Stimulated activated CD4-positive, alpha-beta T cell treated with anti-CD3 and anti-CD28 coated beads, Interleukin-1b, Interleukin-23, amount 100 ng/mL, for 1 hour (primary cell): ENCODE measurements around the gene TMEM236.

Experiments used
- DNase-seq, 2 donors: peaks; one replicate each; pipeline ENCODE4 v3.0.0-alpha.2; 2020; ENCODE audit warnings: low read depth in 2 of 2

Gene TMEM236

DNA sequence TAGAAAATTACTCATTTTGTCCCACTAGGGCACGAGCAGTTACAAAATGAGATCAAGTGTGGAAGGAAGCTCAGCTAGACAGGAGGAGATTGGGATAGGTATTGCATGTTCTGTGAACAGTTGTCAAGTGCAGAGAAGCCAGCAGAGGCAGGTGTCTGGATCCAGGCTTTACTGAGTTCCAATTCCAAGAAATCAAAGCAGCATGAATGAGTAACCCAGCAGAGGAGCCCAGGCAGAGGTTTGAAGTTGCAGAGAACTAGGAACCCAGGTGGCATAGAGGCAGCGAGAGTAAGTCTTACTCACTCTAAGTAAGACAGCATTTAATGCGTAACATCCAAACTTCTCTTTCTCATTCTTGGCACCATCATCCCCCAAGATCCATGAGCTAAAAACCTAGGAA, 68.9 kb downstream of the TMEM236 start:
- DNase-seq: no peak

DNA sequence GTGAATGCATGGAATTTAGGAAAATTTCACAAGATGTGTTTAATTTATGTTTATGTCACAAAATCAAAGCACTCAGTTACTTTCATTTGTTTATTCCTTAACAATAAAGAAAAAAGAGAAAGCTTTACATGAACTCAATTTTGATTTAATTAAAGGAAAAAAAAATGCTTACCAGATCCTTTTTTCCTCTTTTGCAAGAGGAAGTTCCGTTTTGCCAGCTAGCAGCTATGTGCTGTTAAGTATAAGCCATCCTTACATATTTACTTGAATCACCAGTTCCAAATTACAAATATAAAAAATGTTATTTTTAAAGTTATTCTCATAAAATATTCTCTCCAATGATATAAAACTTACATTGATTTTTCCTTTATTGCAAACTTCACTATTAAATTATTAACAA, 69.9 kb downstream of the TMEM236 start:
- no peak for DNase-seq

DNA sequence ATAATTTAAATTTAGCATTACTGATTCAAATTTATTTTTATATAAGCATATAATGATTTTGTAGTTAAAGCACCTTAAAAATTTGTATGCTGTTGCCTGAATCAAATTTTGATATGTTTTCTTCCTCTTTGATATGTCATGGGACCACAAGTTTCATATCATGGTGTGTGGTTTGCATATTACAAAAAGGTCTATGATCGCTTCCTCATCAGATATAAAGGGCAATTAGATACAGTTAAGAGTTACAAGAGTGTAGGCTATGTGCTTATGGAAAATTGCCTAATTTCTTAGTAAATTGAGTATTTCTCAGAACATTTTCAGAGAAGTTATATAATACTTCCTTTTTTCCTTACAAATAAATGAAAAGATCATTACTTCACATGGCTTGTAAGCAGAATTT, 79.3 kb downstream of the TMEM236 start:
- DNase-seq: no peak

DNA sequence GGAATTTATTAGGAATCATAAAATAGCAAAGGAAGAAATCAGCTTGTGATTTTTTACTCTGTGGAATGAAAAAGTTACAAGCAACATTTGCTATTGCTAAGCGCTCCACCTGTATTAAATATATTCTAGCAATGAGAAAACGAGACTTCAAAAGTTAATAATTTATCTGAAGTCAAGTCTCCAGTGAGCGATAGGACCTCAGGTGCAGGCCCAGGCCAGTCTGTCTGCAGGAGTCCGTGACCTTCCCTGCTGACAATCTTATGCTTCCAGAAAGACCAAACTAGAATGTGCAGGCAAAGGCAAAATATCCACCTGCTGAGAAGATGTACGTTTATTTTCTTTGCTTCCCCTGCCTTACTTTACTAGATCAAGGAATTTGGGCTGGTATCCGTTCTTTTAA, 79.9 kb downstream of the TMEM236 start:
- no peak for DNase-seq

DNA sequence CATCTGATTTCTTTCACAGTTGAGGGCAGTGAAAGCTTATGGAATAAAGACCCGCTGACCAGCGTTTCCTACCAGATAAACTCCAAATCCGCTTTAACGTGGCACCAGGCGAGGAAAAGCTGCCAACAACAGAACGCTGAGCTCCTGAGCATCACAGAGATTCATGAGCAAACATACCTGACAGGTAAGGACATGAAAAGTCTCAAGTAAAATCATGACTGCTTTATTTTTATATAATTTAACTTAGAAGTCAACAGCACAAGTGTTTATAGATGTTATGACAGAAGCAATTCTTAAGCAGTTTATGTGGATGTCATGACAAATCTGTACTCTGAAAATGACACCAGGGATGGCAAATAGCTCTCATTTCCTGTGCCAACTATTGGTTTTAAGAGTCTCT, 81.7 kb downstream of the TMEM236 start:
- no peak for DNase-seq

DNA sequence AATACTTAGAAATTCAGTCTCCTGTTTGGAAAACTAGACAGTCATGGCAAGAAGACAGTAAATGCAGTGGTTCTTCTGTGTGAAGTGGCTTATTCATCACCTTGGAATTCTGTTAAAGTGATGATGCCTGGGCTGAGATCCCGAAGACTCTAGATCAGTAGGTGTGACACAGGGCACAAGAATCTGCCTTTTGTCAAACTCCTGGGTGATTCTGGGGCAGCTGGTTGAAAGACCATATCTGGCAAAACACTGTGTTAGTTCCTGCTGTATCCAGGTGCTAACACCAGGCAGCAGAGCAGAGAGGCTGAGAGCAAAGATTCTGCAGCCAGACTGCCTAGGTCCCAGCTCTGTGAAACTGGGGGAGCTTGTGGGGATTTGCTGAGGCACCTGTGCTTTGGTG, 83.7 kb downstream of the TMEM236 start:
- DNase-seq: no peak

DNA sequence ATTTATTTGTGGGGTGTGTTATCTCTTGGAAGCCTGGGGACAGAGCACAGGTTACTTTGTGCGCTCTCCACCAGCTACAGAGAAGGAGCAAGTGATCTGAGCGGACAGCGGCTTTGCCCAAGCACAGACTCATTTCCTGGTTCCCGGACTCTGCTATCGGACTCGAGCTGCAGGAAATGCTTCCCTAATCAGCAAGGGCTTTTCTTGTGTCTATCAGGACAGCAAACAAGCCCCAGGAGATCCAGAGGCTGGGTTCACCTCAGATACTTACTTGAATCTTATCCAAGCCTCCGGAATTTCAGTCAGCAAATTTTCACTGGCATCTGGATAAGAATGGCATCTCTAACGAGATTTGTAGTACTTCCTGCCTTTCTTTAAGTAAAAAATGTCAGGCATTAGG, 84.9 kb downstream of the TMEM236 start:
- DNase-seq: no peak

DNA sequence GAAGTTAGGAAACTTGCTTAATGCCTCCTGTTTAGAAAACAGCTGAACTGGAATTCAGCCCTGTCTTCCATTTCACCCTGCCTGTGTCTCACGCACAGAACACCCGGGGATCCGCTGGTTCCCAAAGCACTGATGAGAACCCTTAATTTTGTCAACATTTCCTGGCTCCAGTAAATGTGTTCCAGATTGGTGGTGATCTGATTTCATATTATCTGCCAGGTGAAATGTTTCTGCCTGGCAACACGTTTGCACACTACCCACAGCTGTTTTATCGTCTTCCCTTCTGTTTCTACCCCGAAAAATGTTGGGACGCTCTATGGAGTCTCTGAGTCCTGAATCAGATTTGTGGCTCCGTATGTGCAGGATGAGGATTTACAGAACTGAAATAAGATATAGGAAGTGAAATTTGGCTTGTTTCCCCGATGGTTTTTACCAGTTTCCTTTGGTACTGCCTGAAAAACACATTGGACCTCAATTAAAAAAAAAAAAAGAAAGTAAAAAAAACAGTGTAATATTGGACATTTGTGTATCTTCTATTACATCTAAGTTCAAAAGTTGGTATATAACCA, 86.2 kb downstream of the TMEM236 start:
- no peak for DNase-seq

DNA sequence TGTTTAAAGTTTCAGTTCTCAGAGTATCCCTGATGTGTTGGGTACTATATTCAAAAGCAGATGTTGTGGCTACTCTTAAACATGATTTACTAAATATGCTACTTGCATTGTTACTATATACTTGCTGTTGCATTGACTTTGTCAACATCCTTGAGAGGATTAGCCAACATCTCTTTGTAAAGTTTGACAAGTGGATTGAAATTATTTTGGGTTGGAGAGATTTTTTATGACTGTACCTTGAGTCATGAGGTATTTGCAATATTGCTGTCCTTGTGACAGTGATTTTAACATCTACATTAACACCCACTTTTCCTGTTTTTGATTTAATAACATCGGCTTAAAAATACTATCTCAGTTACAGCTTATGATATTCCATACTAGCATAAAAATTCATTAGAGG, 89.0 kb downstream of the TMEM236 start:
- no peak for DNase-seq

DNA sequence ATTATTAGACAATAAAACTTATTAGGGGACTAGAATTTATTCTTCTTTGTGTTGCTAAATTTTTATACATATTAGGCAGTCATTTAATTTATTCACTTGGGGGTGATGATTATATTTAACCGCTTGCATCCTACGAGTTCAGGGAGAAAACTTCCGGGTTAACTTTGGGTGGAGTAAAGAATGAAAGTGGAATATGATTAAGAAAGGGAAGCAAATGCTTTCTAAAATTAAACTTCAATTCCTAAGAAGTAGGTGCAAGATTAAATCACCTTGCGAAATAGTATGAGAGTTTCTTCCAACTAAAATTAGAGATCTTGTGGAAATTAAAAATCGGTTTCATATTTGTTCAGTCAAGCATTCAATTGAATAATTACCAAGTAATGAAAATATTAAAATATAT, 90.6 kb downstream of the TMEM236 start:
- no peak for DNase-seq

DNA sequence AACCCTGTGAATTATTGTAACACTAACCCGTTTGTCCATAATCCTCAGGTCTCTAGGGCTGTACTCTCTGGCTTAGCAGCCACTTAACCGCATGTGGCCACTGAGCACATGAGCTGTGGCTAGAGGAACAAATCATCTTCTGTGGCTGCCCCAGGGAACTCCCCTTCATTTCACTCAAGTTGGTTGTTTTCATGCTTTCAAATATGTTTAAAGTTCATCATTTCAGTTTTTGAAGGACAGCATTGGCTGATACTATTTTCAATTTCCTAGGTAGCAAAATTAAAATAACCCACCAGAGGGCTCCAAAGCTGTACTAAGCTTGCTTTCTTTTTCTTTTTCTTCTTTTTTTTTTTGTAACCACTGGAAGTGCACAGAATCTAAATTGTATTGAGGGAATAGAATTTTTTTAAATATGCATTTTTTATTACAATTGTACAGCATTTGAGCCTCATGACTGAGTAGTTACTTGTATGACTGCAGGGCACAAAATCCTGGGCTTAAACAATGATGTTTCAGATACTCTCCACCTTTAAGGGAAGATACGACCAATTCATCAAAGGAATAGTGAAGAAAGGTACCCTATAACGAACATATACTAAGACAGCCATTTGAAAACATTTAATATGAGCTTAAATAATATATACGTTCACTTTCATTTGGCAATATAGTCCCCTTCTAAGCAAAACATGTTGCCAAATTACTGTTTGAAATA, 95.7 kb downstream of the TMEM236 start:
- DNase-seq: no peak

DNA sequence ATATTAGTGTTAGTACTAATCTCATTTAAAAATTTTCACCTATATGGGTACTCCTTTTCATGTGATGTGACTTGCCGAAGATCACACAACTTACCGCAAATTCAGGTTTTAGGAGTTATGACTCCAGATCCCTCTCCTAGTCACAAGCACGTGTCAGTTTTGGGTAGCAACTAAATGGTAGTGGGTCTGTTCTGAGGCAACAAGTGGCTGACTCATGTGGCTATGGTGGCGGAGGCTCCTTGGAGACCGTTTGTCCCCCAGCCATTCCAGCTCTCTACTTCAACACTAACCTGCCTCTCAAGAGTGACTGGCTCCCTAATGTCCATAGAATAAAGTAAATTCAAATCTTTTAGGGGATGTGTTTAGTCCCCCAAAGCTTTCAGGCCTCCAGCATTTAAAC, 96.6 kb downstream of the TMEM236 start:
- DNase-seq: no peak
